Measurements from ENCODE around the gene ZNF326. TPM values are rescaled to one million over a fixed set of nuclear protein-coding genes. Genes with fewer than 3 reads are reported as not detected.

Gene ZNF326
- total and polyA plus RNA-seq, 10 of the 15 experiments (the other 5 are each of a cell fraction or from before 2014, with no cell fraction given) = 7.1 to 29.4 (median 21.9) TPM

- Histone ChIP-seq H3K79me2 (ENCODE audit: control insufficient read depth, insufficient read depth, low read length) (no peaks in the 10 kb centered on the region), H4K20me1 (ENCODE audit: control insufficient read depth, insufficient read depth) (no peaks in the 10 kb centered on the region), H3K9ac (ENCODE audit: control insufficient read depth, insufficient read depth, low read length) (no peak overlapping the region), H3K4me2 (ENCODE audit: control insufficient read depth, insufficient read depth) (no peak overlapping the region), H3K4me1 (ENCODE audit: control insufficient read depth, insufficient read depth, low read length) (peaks cover 19% of the 10 kb centered on the region), H3K27ac (ENCODE audit: control insufficient read depth, insufficient read depth) (0 out of 2 replicates have a peak overlapping the region, but pooled peaks have one; percentile 31), H2AFZ (ENCODE audit: control insufficient read depth, low read depth, low read length) (peak overlapping the region; percentile 66), H3K9me3 (replicated peaks; ENCODE audit: control insufficient read depth, insufficient read depth, low read length) (no peaks in the 10 kb centered on the region), H3K4me3 (no peak overlapping the region), H3K27me3 (replicated peaks in 1 of 2; ENCODE audit: control insufficient read depth in 2 of 2, insufficient read depth in 2 of 2, low read length in 1 of 2) (no peaks in the 10 kb centered on the region), H3K36me3 (ENCODE audit: control insufficient read depth in 2 of 2, insufficient read depth in 2 of 2, low read length in 1 of 2) (no peaks in the 10 kb centered on the region)
- TF ChIP-seq USF2 (IDR thresholded peaks at IDR 0.05; ENCODE audit: borderline replicate concordance, low read depth, low read length) (peak; percentile 56; the same call in 1 of the 2 replicates), GATAD2B (conservative IDR thresholded peaks at IDR 0.05; ENCODE audit: low read depth) (no peak), CTCF (IDR thresholded peaks at IDR 0.05 in 2 of 3, conservative IDR thresholded peaks at IDR 0.05 in 1 of 3; ENCODE audit: control insufficient read depth in 2 of 3, extremely low read depth in 1 of 3, insufficient read depth in 1 of 3, low read depth in 3 of 3, low read length in 3 of 3) (peak; percentile 13 to 57 (median 37); a peak in 4 of 6 replicates), RAD21 (IDR thresholded peaks at IDR 0.05; ENCODE audit: insufficient read depth, low read depth, low read length) (peak; percentile 79), ATF7 (IDR thresholded peaks at IDR 0.05; ENCODE audit: low read depth) (0 out of 2 replicates have a peak, but pooled peaks have one; percentile 14), FOXM1 (IDR thresholded peaks at IDR 0.05; ENCODE audit: low read depth, low read length) (0 out of 2 replicates have a peak, but pooled peaks have one; percentile 13), HDAC6 (IDR thresholded peaks at IDR 0.05; ENCODE audit: unreplicated experiment) (no peak), EED (IDR thresholded peaks at IDR 0.05; ENCODE audit: low read depth) (0 out of 2 replicates have a peak, but pooled peaks have one; percentile 18), RAD51 (IDR thresholded peaks at IDR 0.05) (peak; percentile 94), CREM (IDR thresholded peaks at IDR 0.05; ENCODE audit: low read depth) (peak; percentile 25; the same call in 1 of the 2 replicates), HSF1 (IDR thresholded peaks at IDR 0.05; ENCODE audit: low read depth, low read length) (no peak), SMC3 (IDR thresholded peaks at IDR 0.05; ENCODE audit: borderline replicate concordance, low read length) (peak; percentile 44; the same call in 1 of the 2 replicates), RELB (IDR thresholded peaks at IDR 0.05; ENCODE audit: low read depth) (no peak), RUNX3 (IDR thresholded peaks at IDR 0.05; ENCODE audit: low read length) (peak; percentile 60; the same call in 1 of the 2 replicates), ELK1 (IDR thresholded peaks at IDR 0.05; ENCODE audit: low read depth, low read length) (no peak)
- peak; percentile 87 for ATAC-seq
- POLR2A ChIA-PET = no interaction called here
- intact Hi-C loops (cut with micrococcal nuclease; ENCODE audit: unreplicated experiment) = loop anchor here (1.0 to 5.0 kb wide), 2 partner anchors 111 to 149 kb away; no protein-coding TSS in a partner anchor
- FAIRE-seq = peak; percentile 96
- CTCF ChIA-PET = interaction anchor here (0.9 to 1.3 kb wide), 6 partner anchors 24 to 190 kb away, joined by 3 to 5 read pairs (median 4); no protein-coding TSS in a partner anchor
- peak; percentile 33 for DNase-seq (ENCODE audit: low read depth, low spot score)
- BruUV-seq (replicated peaks) = no TSS peak
- SMC1A ChIA-PET (ENCODE audit: uncharacterized antibody, unreplicated experiment) = interaction anchor here (0.7 to 1.2 kb wide), 3 partner anchors 34 to 172 kb away, joined by 3 to 4 read pairs (median 3); no protein-coding TSS in a partner anchor
- RAD21 ChIA-PET (ENCODE audit: unreplicated experiment) = no interaction called here
- 0% methylated on average over 1 of the region's 1 CpG for WGBS (ENCODE audit: insufficient coverage, insufficient replicate concordance, low lambda C conversion rate, missing lambda C conversion rate)
- in situ Hi-C loops (cut with MboI) = no loop called here
Observed at GRCh38 chr1:89953131-89953626, 41.7 kb upstream of the ZNF326 start.
